K562 (cell line): ENCODE data around the gene PGLYRP4. TPM values are rescaled to one million over a fixed set of nuclear protein-coding genes. Genes with fewer than 3 reads are reported as not detected.

Experiments used
- ATAC-seq: fragments of 200-7000 bp; cut with Tn5 transposase; 3 replicates; pipeline ENCODE4 v1.9.1; 2020; ENCODE audit warnings: moderate library complexity
- BruUV-seq: library from RNA; stranded (reverse); fragments of 400-500 nt; replicated peaks from 2 replicates; lab custom pipeline; 2021; lab: Mats Ljungman, UMichigan
- CTCF ChIA-PET: fragments of 300-600 bp; formaldehyde crosslinking; extraction: SDS; loops from one replicate; lab custom pipeline; 2021; ENCODE audit warnings: low intra/inter-chr PET ratio; lab: Yijun Ruan, JAX
- POLR2A ChIA-PET: fragments of 300-600, 350-650 bp; sonication (Branson Sonifier 250); formaldehyde crosslinking; extraction: SDS; loops from one replicate; lab custom pipeline; 2021; ENCODE audit warnings: antibody characterized with exemption, inconsistent platforms; lab: Yijun Ruan, JAX
- DNase-seq, 4 experiments: peaks; one replicate each; pipeline versions ENCODE4 v3.0.0 to v3.0.0-alpha.2; 2011 to 2018; ENCODE audit warnings: low spot score in 3 of 4, mixed read lengths in 3 of 4; ENCODE audit errors: extremely low read depth in 1 of 4
- FAIRE-seq: peaks from 2 replicates; lab custom pipeline; 2011; peaks lifted over from hg19 to GRCh38; lab: Jason Lieb, UNC
- H2AFZ ChIP-seq: 2 replicates; pipeline ENCODE4 v1.6.0; 2011; ENCODE audit warnings: low read depth, low read length, control low read depth, inconsistent platforms
- H3K27ac ChIP-seq: fragments of 200-600 bp; 3 replicates; pipeline ENCODE4 v1.8.0; 2011; ENCODE audit warnings: low read depth, mild to moderate bottlenecking, control low read depth, inconsistent platforms, low read length, moderate library complexity, mixed read lengths; ENCODE audit errors: extremely low read depth
- H3K27me3 ChIP-seq, 2 experiments: fragments of 300-600 bp in 1 of 2; 2 replicates in 1 of 2; 3 replicates in 1 of 2; pipeline versions ENCODE4 v1.6.0 to v1.8.0; 2011; ENCODE audit warnings: inconsistent platforms in 2 of 2, low read length in 2 of 2, mild to moderate bottlenecking in 1 of 2, mixed read lengths in 1 of 2, moderate library complexity in 1 of 2; ENCODE audit not compliant: control insufficient read depth in 2 of 2, insufficient read depth in 2 of 2
- H3K36me3 ChIP-seq: fragments of 300-600 bp; 3 replicates; pipeline ENCODE4 v1.8.0; 2011; ENCODE audit warnings: mild to moderate bottlenecking, low read length, inconsistent platforms; ENCODE audit not compliant: control insufficient read depth, insufficient read depth
- H3K4me1 ChIP-seq, 2 experiments: fragments of 200-600 bp in 1 of 2; replicated peaks in 1 of 2; 2 replicates in 1 of 2; 3 replicates in 1 of 2; pipeline versions ENCODE4 v1.5.1 to v1.8.0; 2011; ENCODE audit warnings: inconsistent platforms in 2 of 2, low read length in 2 of 2, mild to moderate bottlenecking in 1 of 2, mixed read lengths in 1 of 2, moderate library complexity in 1 of 2; ENCODE audit not compliant: control insufficient read depth in 2 of 2, insufficient read depth in 2 of 2
- H3K4me2 ChIP-seq: 2 replicates; pipeline ENCODE4 v1.6.1; 2011; ENCODE audit warnings: low read length, control low read depth, inconsistent platforms, mixed read lengths; ENCODE audit not compliant: insufficient read depth
- H3K4me3 ChIP-seq: fragments of 200-600 bp; sonication (generic), shearing (Covaris generic); 2 replicates; pipeline ENCODE4 v1.5.1; 2016; ENCODE audit warnings: control low read depth, inconsistent platforms
- H3K79me2 ChIP-seq: fragments of 200-600 bp; 3 replicates; pipeline ENCODE4 v1.8.0; 2011; ENCODE audit warnings: low read length, inconsistent platforms; ENCODE audit not compliant: control insufficient read depth, insufficient read depth
- H3K9ac ChIP-seq, 2 experiments: 2 replicates each; pipeline versions ENCODE4 v1.6.0 to v1.6.1; 2011; ENCODE audit warnings: low read depth in 2 of 2, low read length in 2 of 2, control low read depth in 1 of 2, inconsistent platforms in 1 of 2, mild to moderate bottlenecking in 1 of 2, mixed read lengths in 1 of 2; ENCODE audit not compliant: insufficient read depth in 1 of 2
- H3K9me1 ChIP-seq: one replicate; pipeline ENCODE4 v1.6.0; 2011; ENCODE audit warnings: inconsistent platforms, mild to moderate bottlenecking, low read length, moderate library complexity; ENCODE audit not compliant: control insufficient read depth, insufficient read depth
- H3K9me3 ChIP-seq: replicated peaks from 2 replicates; pipeline ENCODE4 v1.5.1; 2011; ENCODE audit warnings: low read depth, low read length, inconsistent platforms; ENCODE audit not compliant: control insufficient read depth, insufficient read depth
- H4K20me1 ChIP-seq: replicated peaks from 2 replicates; pipeline ENCODE4 v1.6.1; 2011; ENCODE audit warnings: low read length, inconsistent platforms, mixed read lengths; ENCODE audit not compliant: control insufficient read depth, insufficient read depth
- BRF1 ChIP-seq: IDR thresholded peaks from 3 replicates; pipeline ENCODE4 v1.6.1; 2011; ENCODE audit warnings: borderline replicate concordance, mild to moderate bottlenecking; ENCODE audit not compliant: insufficient read length; ENCODE audit errors: extremely low read depth
- FOXP4 ChIP-seq: sonication (generic); formaldehyde crosslinking; IDR thresholded peaks from 2 replicates; pipeline ENCODE4 v1.8.0; 2022; ENCODE audit warnings: mild to moderate bottlenecking, missing genetic modification reagents, borderline replicate concordance
- IRF9 ChIP-seq: fragments of 450-650 bp; IDR thresholded peaks from 2 replicates; pipeline ENCODE4 v1.6.1; 2016; ENCODE audit warnings: missing biosample characterization, missing genetic modification characterization
- MED1 ChIP-seq: sonication (generic); formaldehyde crosslinking; IDR thresholded peaks from 2 replicates; pipeline ENCODE4 v1.8.1; 2023; ENCODE audit warnings: missing genetic modification reagents, borderline replicate concordance
- PKNOX1 ChIP-seq: fragments of 450-650 bp; IDR thresholded peaks from 2 replicates; pipeline ENCODE4 v1.6.1; 2016
- PYGO2 ChIP-seq: fragments of 450-650 bp; IDR thresholded peaks from 2 replicates; pipeline ENCODE4 v1.6.1; 2016; ENCODE audit warnings: mild to moderate bottlenecking, missing genetic modification characterization, moderate library complexity, missing compliant biosample characterization
- SIN3A ChIP-seq, 2 experiments: fragments of 150-350 bp in 1 of 2; IDR thresholded peaks; 2 replicates each; pipeline ENCODE4 v1.6.1; 2011 to 2016; ENCODE audit warnings: borderline replicate concordance in 2 of 2, low read depth in 2 of 2, low read length in 2 of 2, mild to moderate bottlenecking in 2 of 2, moderate library complexity in 2 of 2; ENCODE audit not compliant: control insufficient read depth in 1 of 2
- SRF ChIP-seq, 2 experiments: fragments of 250-450, 450-650 bp in 1 of 2; sonication (Bioruptor Pico) in 1 of 2; sonication (generic) in 1 of 2; formaldehyde crosslinking; IDR thresholded peaks; 2 replicates each; pipeline versions ENCODE4 v1.5.0 to v1.5.1; 2020 to 2022; ENCODE audit warnings: mild to moderate bottlenecking in 1 of 2, missing genetic modification reagents in 1 of 2
- SRSF1 ChIP-seq: fragments of 200-400 bp; formaldehyde crosslinking; IDR thresholded peaks from 2 replicates; pipeline ENCODE4 v1.6.1; 2017; ENCODE audit warnings: mild to moderate bottlenecking, low read depth, low read length, moderate library complexity
- ZNF76 ChIP-seq: fragments of 250-450 bp; sonication (Bioruptor Pico); IDR thresholded peaks from 2 replicates; pipeline ENCODE4 v1.4.0; 2020; ENCODE audit warnings: mild to moderate bottlenecking, moderate library complexity, borderline replicate concordance
- ZSCAN32 ChIP-seq: fragments of 450-650 bp; formaldehyde crosslinking; IDR thresholded peaks from 2 replicates; pipeline ENCODE4 v1.4.0; 2020; ENCODE audit warnings: mild to moderate bottlenecking, moderate library complexity
- WGBS: fragments of 100-300 bp; shearing (Covaris generic); methylation state at CpG from one replicate; pipeline ENCODE4 v1.1.6; 2016; ENCODE audit warnings: low coverage, mixed read lengths; ENCODE audit not compliant: insufficient coverage; ENCODE audit errors: missing lambda C conversion rate; 5-methylcytosine and 5-hydroxymethylcytosine counted together
- in situ Hi-C: fragments of 300-500 bp; cut with MboI; formaldehyde crosslinking; loops from 4 replicates; pipeline ENCODE4 v1.15.0; 2018; ENCODE audit warnings: inconsistent platforms, mixed read lengths
- intact Hi-C: fragments of 100-400 bp; cut with micrococcal nuclease; formaldehyde crosslinking; loops from 2 replicates; pipeline ENCODE4 v1.14.2; 2022
- polyA plus RNA-seq, 8 experiments: library from polyadenylated mRNA; depleted of rRNA in 4 of 8; stranded (reverse) in 5 of 8; unstranded in 3 of 8; fragments of >200 nt; fragmentation: Nextera tagmentation in 2 of 8; fragmentation: Illumina TruSeq in 1 of 8; extraction: Ambion mirVana in 2 of 8; extraction: Trizol in 1 of 8; gene quantifications; 2 replicates each; pipeline versions ENCODE4 v1.2.1 to v1.2.3, GENCODE V29; 2011 to 2014; ENCODE audit warnings: inconsistent platforms in 1 of 8, missing spikeins in 1 of 8
- total RNA-seq, 7 experiments: library from RNA; depleted of rRNA in 6 of 7; stranded (reverse); fragments of >200 nt in 6 of 7; fragmentation: Illumina TruSeq in 2 of 7; extraction: Trizol in 2 of 7; gene quantifications; 2 replicates each; pipeline versions ENCODE4 v1.2.1 to v1.2.3, GENCODE V29; 2011 to 2021; ENCODE audit warnings: low replicate concordance in 1 of 7

PGLYRP4 gene
- total and polyA plus RNA-seq, 9 of the 15 experiments (the other 6 are each of a cell fraction or from before 2014, with no cell fraction given) = 0.06 to 0.13 (median 0.11) TPM; not detected in 6

- Histone ChIP-seq H3K9me3 (no peaks in the 10 kb centered on the region), H3K9me1 (no peaks in the 10 kb centered on the region), H3K36me3 (no peaks in the 10 kb centered on the region), H3K79me2 (no peaks in the 10 kb centered on the region), H3K9ac (no peak overlapping the region), H3K27me3 (peaks cover 3 to 34% of the 10 kb centered on the region in 2 experiments; a peak in 3 of 5 replicates), H3K27ac (no peak overlapping the region), H3K4me3 (no peak overlapping the region), H3K4me1 (no peaks in the 10 kb centered on the region), H3K4me2 (no peak overlapping the region), H4K20me1 (no peaks in the 10 kb centered on the region), H2AFZ (no peak overlapping the region)
- in situ Hi-C loops (no loop called here), intact Hi-C loops (no loop called here)
- POLR2A ChIA-PET = interaction anchor here (1.3 kb wide), 1 partner anchor 10 kb away, joined by 4 read pairs; the partner anchor contains the start of gene S100A9
- DNase-seq (no peak), ATAC-seq (no peak), FAIRE-seq (no peak)
- CTCF ChIA-PET = no interaction called here
- WGBS = 0% methylated on average over 1 of the region's 2 CpGs
- TF ChIP-seq BRF1 (no peak), SIN3A (IDR thresholded peaks at IDR 0.05; ENCODE audit: borderline replicate concordance in 2 of 2, control insufficient read depth in 1 of 2, low read depth in 2 of 2, low read length in 2 of 2) (no peak), IRF9 (tag) (no peak), PYGO2 (tag) (no peak), SRF (CRISPR knock-in tag; IDR thresholded peaks at IDR 0.05) (no peak), FOXP4 (CRISPR knock-in tag) (no peak), PKNOX1 (no peak), SRSF1 (no peak), MED1 (no peak), ZSCAN32 (CRISPR knock-in tag) (no peak), ZNF76 (CRISPR knock-in tag) (no peak)
- no TSS peak for BruUV-seq
Observed at GRCh38 chr1:153367090-153367489, 18.4 kb upstream of the PGLYRP4 start.
